ENCODE results near the gene WDR37.

DNA sequence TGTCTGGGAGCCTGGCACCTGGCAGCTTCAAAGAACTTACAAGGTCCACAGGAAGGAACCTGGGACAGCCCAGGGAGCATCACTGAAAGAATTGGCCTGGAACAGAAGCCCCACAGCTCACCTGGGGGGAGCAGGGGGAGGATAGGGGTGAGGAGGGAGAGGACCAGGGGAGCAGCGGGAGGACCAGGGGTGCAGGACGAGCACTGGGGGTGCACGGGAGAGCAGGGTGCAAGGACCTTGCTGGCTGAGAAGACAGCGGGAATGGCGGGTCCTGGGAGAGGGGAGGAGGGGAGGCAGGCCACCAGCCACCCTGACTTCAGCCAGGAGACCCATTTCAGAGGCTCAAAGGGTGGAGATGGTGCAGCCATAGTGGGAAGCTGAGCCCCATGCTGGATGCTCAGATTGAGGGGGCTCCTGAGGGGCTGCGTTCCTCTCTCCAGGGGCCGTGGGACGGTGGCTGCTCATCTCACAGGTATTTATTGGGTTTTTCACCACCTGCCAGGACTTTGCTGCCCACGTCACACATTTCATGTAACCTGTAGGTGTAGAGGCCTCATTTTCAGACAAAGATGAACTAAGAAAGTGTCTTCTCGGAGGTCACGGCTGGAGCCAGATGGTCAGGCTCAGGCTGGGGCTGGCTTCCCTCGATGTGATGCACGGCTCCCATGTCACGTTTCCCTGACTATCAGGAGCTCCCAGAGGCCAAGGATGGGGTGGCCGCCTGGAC lies 110.1 kb downstream of the WDR37 start:
- TF ChIP-seq CTCF (IDR thresholded peaks at IDR 0.05) = no peak
- no peak for TF ChIP-seq EZH2 (IDR thresholded peaks at IDR 0.05; ENCODE audit: borderline replicate concordance, insufficient read depth, low read depth, low read length, poor library complexity, severe bottlenecking)

All from B cell (primary cell).